K562 (cell line): Measurements from ENCODE around the gene KLHL6. TPM values are rescaled to one million over a fixed set of nuclear protein-coding genes. Genes with fewer than 3 reads are reported as not detected.

Experiments
- ATAC-seq: fragments of 200-7000 bp; cut with Tn5 transposase; 3 replicates; pipeline ENCODE4 v1.9.1; 2020; ENCODE audit warnings: moderate library complexity
- BruUV-seq: library from RNA; stranded (reverse); fragments of 400-500 nt; replicated peaks from 2 replicates; lab custom pipeline; 2021; lab: Mats Ljungman, UMichigan
- CTCF ChIA-PET: fragments of 300-600 bp; formaldehyde crosslinking; extraction: SDS; loops from one replicate; lab custom pipeline; 2021; ENCODE audit warnings: low intra/inter-chr PET ratio; lab: Yijun Ruan, JAX
- POLR2A ChIA-PET: fragments of 300-600, 350-650 bp; sonication (Branson Sonifier 250); formaldehyde crosslinking; extraction: SDS; loops from one replicate; lab custom pipeline; 2021; ENCODE audit warnings: antibody characterized with exemption, inconsistent platforms; lab: Yijun Ruan, JAX
- DNase-seq, 4 experiments: peaks; one replicate each; pipeline versions ENCODE4 v3.0.0 to v3.0.0-alpha.2; 2011 to 2018; ENCODE audit warnings: low spot score in 3 of 4, mixed read lengths in 3 of 4; ENCODE audit errors: extremely low read depth in 1 of 4
- FAIRE-seq: peaks from 2 replicates; lab custom pipeline; 2011; peaks lifted over from hg19 to GRCh38; lab: Jason Lieb, UNC
- H2AFZ ChIP-seq: 2 replicates; pipeline ENCODE4 v1.6.0; 2011; ENCODE audit warnings: low read depth, low read length, control low read depth, inconsistent platforms
- H3K27ac ChIP-seq: fragments of 200-600 bp; 3 replicates; pipeline ENCODE4 v1.8.0; 2011; ENCODE audit warnings: low read depth, mild to moderate bottlenecking, control low read depth, inconsistent platforms, low read length, moderate library complexity, mixed read lengths; ENCODE audit errors: extremely low read depth
- H3K27me3 ChIP-seq, 2 experiments: fragments of 300-600 bp in 1 of 2; 2 replicates in 1 of 2; 3 replicates in 1 of 2; pipeline versions ENCODE4 v1.6.0 to v1.8.0; 2011; ENCODE audit warnings: inconsistent platforms in 2 of 2, low read length in 2 of 2, mild to moderate bottlenecking in 1 of 2, mixed read lengths in 1 of 2, moderate library complexity in 1 of 2; ENCODE audit not compliant: control insufficient read depth in 2 of 2, insufficient read depth in 2 of 2
- H3K36me3 ChIP-seq: fragments of 300-600 bp; 3 replicates; pipeline ENCODE4 v1.8.0; 2011; ENCODE audit warnings: mild to moderate bottlenecking, low read length, inconsistent platforms; ENCODE audit not compliant: control insufficient read depth, insufficient read depth
- H3K4me1 ChIP-seq, 2 experiments: fragments of 200-600 bp in 1 of 2; replicated peaks in 1 of 2; 2 replicates in 1 of 2; 3 replicates in 1 of 2; pipeline versions ENCODE4 v1.5.1 to v1.8.0; 2011; ENCODE audit warnings: inconsistent platforms in 2 of 2, low read length in 2 of 2, mild to moderate bottlenecking in 1 of 2, mixed read lengths in 1 of 2, moderate library complexity in 1 of 2; ENCODE audit not compliant: control insufficient read depth in 2 of 2, insufficient read depth in 2 of 2
- H3K4me2 ChIP-seq: 2 replicates; pipeline ENCODE4 v1.6.1; 2011; ENCODE audit warnings: low read length, control low read depth, inconsistent platforms, mixed read lengths; ENCODE audit not compliant: insufficient read depth
- H3K4me3 ChIP-seq: fragments of 200-600 bp; sonication (generic), shearing (Covaris generic); 2 replicates; pipeline ENCODE4 v1.5.1; 2016; ENCODE audit warnings: control low read depth, inconsistent platforms
- H3K79me2 ChIP-seq: fragments of 200-600 bp; 3 replicates; pipeline ENCODE4 v1.8.0; 2011; ENCODE audit warnings: low read length, inconsistent platforms; ENCODE audit not compliant: control insufficient read depth, insufficient read depth
- H3K9ac ChIP-seq, 2 experiments: 2 replicates each; pipeline versions ENCODE4 v1.6.0 to v1.6.1; 2011; ENCODE audit warnings: low read depth in 2 of 2, low read length in 2 of 2, control low read depth in 1 of 2, inconsistent platforms in 1 of 2, mild to moderate bottlenecking in 1 of 2, mixed read lengths in 1 of 2; ENCODE audit not compliant: insufficient read depth in 1 of 2
- H3K9me1 ChIP-seq: one replicate; pipeline ENCODE4 v1.6.0; 2011; ENCODE audit warnings: inconsistent platforms, mild to moderate bottlenecking, low read length, moderate library complexity; ENCODE audit not compliant: control insufficient read depth, insufficient read depth
- H3K9me3 ChIP-seq: replicated peaks from 2 replicates; pipeline ENCODE4 v1.5.1; 2011; ENCODE audit warnings: low read depth, low read length, inconsistent platforms; ENCODE audit not compliant: control insufficient read depth, insufficient read depth
- H4K20me1 ChIP-seq: replicated peaks from 2 replicates; pipeline ENCODE4 v1.6.1; 2011; ENCODE audit warnings: low read length, inconsistent platforms, mixed read lengths; ENCODE audit not compliant: control insufficient read depth, insufficient read depth
- ATF7 ChIP-seq: fragments of 450-650 bp; IDR thresholded peaks from 2 replicates; pipeline ENCODE4 v1.7.1; 2014; ENCODE audit warnings: mild to moderate bottlenecking, moderate library complexity
- BHLHE40 ChIP-seq: IDR thresholded peaks from 2 replicates; pipeline ENCODE4 v1.6.1; 2011; ENCODE audit warnings: low read length, improper control_type of control experiment
- CBFA2T3 ChIP-seq: fragments of 450-650 bp; IDR thresholded peaks from 2 replicates; pipeline ENCODE4 v1.6.1; 2017
- COPS2 ChIP-seq: fragments of 450-650 bp; conservative IDR thresholded peaks from 2 replicates; pipeline ENCODE4 v1.6.1; 2016; ENCODE audit warnings: mild to moderate bottlenecking, moderate library complexity
- E4F1 ChIP-seq: fragments of 250-450 bp; sonication (Bioruptor Pico); IDR thresholded peaks from 2 replicates; pipeline ENCODE4 v1.5.0; 2021; ENCODE audit warnings: mild to moderate bottlenecking, borderline replicate concordance
- HDAC1 ChIP-seq, 2 experiments: fragments of 450-650 bp; IDR thresholded peaks; 2 replicates each; pipeline ENCODE4 v1.6.1; 2016 to 2017; ENCODE audit warnings: inconsistent platforms in 1 of 2, mild to moderate bottlenecking in 1 of 2, moderate library complexity in 1 of 2
- HDAC2 ChIP-seq: fragments of 450-650 bp; IDR thresholded peaks from 2 replicates; pipeline ENCODE4 v1.6.1; 2016; ENCODE audit warnings: mild to moderate bottlenecking
- MIER1 ChIP-seq: fragments of 450-650 bp; IDR thresholded peaks from 2 replicates; pipeline ENCODE4 v1.6.1; 2016; ENCODE audit warnings: antibody characterized with exemption, mild to moderate bottlenecking, low read depth
- TEAD4 ChIP-seq, 2 experiments: sonication (generic) in 1 of 2; formaldehyde crosslinking in 1 of 2; IDR thresholded peaks; 2 replicates each; pipeline versions ENCODE4 v1.6.1 to v1.8.0; 2012 to 2022; ENCODE audit warnings: borderline replicate concordance in 1 of 2, inconsistent platforms in 1 of 2, low read length in 1 of 2, mild to moderate bottlenecking in 1 of 2, missing genetic modification reagents in 1 of 2
- TFAM ChIP-seq: fragments of 250-450 bp; sonication (Bioruptor Pico); conservative IDR thresholded peaks from 2 replicates; pipeline ENCODE4 v1.5.0; 2021; ENCODE audit warnings: mild to moderate bottlenecking, moderate library complexity
- ZNF395 ChIP-seq: fragments of 200-800 bp; sonication (Bioruptor generic); IDR thresholded peaks from 2 replicates; pipeline ENCODE4 v1.6.1; 2017; ENCODE audit warnings: missing genetic modification characterization, missing compliant biosample characterization
- ZNF398 ChIP-seq: fragments of 250-450 bp; sonication (Bioruptor Pico); IDR thresholded peaks from 2 replicates; pipeline ENCODE4 v1.8.0; 2021; ENCODE audit warnings: moderate library complexity, mild to moderate bottlenecking, inconsistent platforms
- ZNF79 ChIP-seq: fragments of 250-450 bp; sonication (Bioruptor Pico); IDR thresholded peaks from 2 replicates; pipeline ENCODE4 v1.4.0; 2020; ENCODE audit warnings: low read depth, mild to moderate bottlenecking, moderate library complexity
- WGBS: fragments of 100-300 bp; shearing (Covaris generic); methylation state at CpG from one replicate; pipeline ENCODE4 v1.1.6; 2016; ENCODE audit warnings: low coverage, mixed read lengths; ENCODE audit not compliant: insufficient coverage; ENCODE audit errors: missing lambda C conversion rate; 5-methylcytosine and 5-hydroxymethylcytosine counted together
- in situ Hi-C: fragments of 300-500 bp; cut with MboI; formaldehyde crosslinking; loops from 4 replicates; pipeline ENCODE4 v1.15.0; 2018; ENCODE audit warnings: inconsistent platforms, mixed read lengths
- intact Hi-C: fragments of 100-400 bp; cut with micrococcal nuclease; formaldehyde crosslinking; loops from 2 replicates; pipeline ENCODE4 v1.14.2; 2022
- polyA plus RNA-seq, 8 experiments: library from polyadenylated mRNA; depleted of rRNA in 4 of 8; stranded (reverse) in 5 of 8; unstranded in 3 of 8; fragments of >200 nt; fragmentation: Nextera tagmentation in 2 of 8; fragmentation: Illumina TruSeq in 1 of 8; extraction: Ambion mirVana in 2 of 8; extraction: Trizol in 1 of 8; gene quantifications; 2 replicates each; pipeline versions ENCODE4 v1.2.1 to v1.2.3, GENCODE V29; 2011 to 2014; ENCODE audit warnings: inconsistent platforms in 1 of 8, missing spikeins in 1 of 8
- total RNA-seq, 7 experiments: library from RNA; depleted of rRNA in 6 of 7; stranded (reverse); fragments of >200 nt in 6 of 7; fragmentation: Illumina TruSeq in 2 of 7; extraction: Trizol in 2 of 7; gene quantifications; 2 replicates each; pipeline versions ENCODE4 v1.2.1 to v1.2.3, GENCODE V29; 2011 to 2021; ENCODE audit warnings: low replicate concordance in 1 of 7

KLHL6 gene
- total and polyA plus RNA-seq, 9 of the 15 experiments (the other 6 are each of a cell fraction or from before 2014, with no cell fraction given): 0.18 to 2.1 (median 1.4) TPM

GRCh38 chr3:183586477-183586876, 31.0 kb upstream of the KLHL6 start:
- Histone ChIP-seq H3K9ac (no peak overlapping the region), H3K4me1 (peaks cover 10 to 24% of the 10 kb centered on the region in 2 experiments; a peak in 4 of 5 replicates), H4K20me1 (no peaks in the 10 kb centered on the region), H3K4me3 (no peak overlapping the region), H3K4me2 (no peak overlapping the region), H3K27me3 (no peaks in the 10 kb centered on the region), H3K9me3 (no peaks in the 10 kb centered on the region), H2AFZ (no peak overlapping the region), H3K9me1 (no peaks in the 10 kb centered on the region), H3K36me3 (no peaks in the 10 kb centered on the region), H3K79me2 (no peaks in the 10 kb centered on the region), H3K27ac (no peak overlapping the region)
- no peak for TF ChIP-seq CBFA2T3
- TF ChIP-seq TFAM (CRISPR knock-in tag): no peak
- TF ChIP-seq ZNF398: no peak
- no peak for TF ChIP-seq ZNF79 (CRISPR knock-in tag)
- no peak for TF ChIP-seq HDAC2
- TF ChIP-seq TEAD4 (IDR thresholded peaks at IDR 0.05; ENCODE audit: low read length): no peak
- TF ChIP-seq TEAD4 (CRISPR knock-in tag; IDR thresholded peaks at IDR 0.05; ENCODE audit: borderline replicate concordance): no peak
- TF ChIP-seq HDAC1 (IDR thresholded peaks at IDR 0.05): no peak
- no peak for TF ChIP-seq BHLHE40
- no peak for TF ChIP-seq E4F1 (CRISPR knock-in tag)
- no peak for TF ChIP-seq COPS2
- no peak for TF ChIP-seq MIER1
- TF ChIP-seq ZNF395 (CRISPR knock-in tag): no peak
- TF ChIP-seq ATF7: no peak
- ChIA-PET POLR2A (no interaction called here), CTCF (no interaction called here)
- in situ Hi-C loops (no loop called here), intact Hi-C loops (no loop called here)
- no TSS peak for BruUV-seq
- FAIRE-seq: no peak
- WGBS: 51% methylated on average over 5 of the region's 5 CpGs
- no peak for ATAC-seq
- DNase-seq: no peak
